ENCODE data around the gene SSTR1. TPM values are rescaled to one million over a fixed set of nuclear protein-coding genes. Genes with fewer than 3 reads are reported as not detected.

The SSTR1 gene
- total and polyA plus RNA-seq, 3 donors from 2014 or later = 0.19 to 0.45 (median 0.31) TPM

DNA sequence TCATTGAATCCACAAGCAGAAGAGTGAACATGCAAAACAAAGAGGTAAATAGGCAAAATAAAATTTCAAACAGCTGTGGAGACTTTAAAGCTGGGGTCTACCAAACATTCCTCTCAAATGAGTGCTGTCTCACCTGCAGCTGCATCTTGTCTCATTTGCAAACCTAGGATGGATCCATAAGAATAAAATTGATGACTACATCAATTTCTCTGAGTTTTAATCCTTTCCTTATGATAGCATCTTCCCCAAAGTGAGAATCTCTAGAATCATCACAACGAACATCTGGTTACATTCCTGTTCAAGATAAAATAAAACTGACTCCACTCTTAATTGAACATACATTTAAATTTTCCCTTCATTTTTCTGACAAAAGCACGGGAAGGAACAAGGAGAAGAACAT lies 18.2 kb downstream of the SSTR1 start:
- TF ChIP-seq POLR2A (IDR thresholded peaks at IDR 0.05) = no peak
- TF ChIP-seq, protein P1, sequence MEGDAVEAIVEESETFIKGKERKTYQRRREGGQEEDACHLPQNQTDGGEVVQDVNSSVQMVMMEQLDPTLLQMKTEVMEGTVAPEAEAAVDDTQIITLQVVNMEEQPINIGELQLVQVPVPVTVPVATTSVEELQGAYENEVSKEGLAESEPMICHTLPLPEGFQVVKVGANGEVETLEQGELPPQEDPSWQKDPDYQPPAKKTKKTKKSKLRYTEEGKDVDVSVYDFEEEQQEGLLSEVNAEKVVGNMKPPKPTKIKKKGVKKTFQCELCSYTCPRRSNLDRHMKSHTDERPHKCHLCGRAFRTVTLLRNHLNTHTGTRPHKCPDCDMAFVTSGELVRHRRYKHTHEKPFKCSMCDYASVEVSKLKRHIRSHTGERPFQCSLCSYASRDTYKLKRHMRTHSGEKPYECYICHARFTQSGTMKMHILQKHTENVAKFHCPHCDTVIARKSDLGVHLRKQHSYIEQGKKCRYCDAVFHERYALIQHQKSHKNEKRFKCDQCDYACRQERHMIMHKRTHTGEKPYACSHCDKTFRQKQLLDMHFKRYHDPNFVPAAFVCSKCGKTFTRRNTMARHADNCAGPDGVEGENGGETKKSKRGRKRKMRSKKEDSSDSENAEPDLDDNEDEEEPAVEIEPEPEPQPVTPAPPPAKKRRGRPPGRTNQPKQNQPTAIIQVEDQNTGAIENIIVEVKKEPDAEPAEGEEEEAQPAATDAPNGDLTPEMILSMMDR (IDR thresholded peaks at IDR 0.05) = no peak
- Histone ChIP-seq H3K36me3 (ENCODE audit: low read depth, missing control alignments) (no peaks in the 10 kb centered on the region), H3K27me3 (no peaks in the 10 kb centered on the region), H3K4me1 (no peaks in the 10 kb centered on the region), H3K9me3 (no peaks in the 10 kb centered on the region), H3K27ac (no peak overlapping the region), H3K4me3 (no peak overlapping the region)
- intact Hi-C loops (cut with DNase I; ENCODE audit: low total_unique reads) = no loop called here
- WGBS, 2 donors = 73 to 83% methylated on average over 2 of the region's 2 CpGs
- no peak for DNase-seq

DNA sequence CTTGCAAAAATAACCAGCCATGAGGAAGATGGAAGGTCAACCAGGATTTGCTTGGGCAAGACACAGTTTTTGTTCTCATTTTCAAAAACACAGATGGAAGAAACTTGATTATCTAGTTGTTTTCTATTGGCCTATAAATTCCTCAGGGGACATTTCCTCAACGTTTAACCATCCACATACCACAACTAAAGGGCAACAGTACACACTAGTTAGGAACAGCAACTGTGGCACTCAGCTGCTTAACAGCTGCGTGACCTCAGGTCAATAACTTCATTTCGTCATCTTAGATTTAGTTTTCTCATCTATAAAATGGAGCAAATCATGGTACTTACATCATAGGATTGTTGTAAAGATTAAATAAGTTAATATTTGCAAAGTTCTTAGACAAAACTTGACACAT lies 18.7 kb downstream of the SSTR1 start:
- TF ChIP-seq, protein P1 (IDR thresholded peaks at IDR 0.05) = no peak
- TF ChIP-seq POLR2A (IDR thresholded peaks at IDR 0.05) = no peak
- no peaks in the 10 kb centered on the region for H3K36me3 ChIP-seq (ENCODE audit: low read depth, missing control alignments)
- H3K9me3 ChIP-seq = no peaks in the 10 kb centered on the region
- H3K4me1 ChIP-seq = no peaks in the 10 kb centered on the region
- H3K27me3 ChIP-seq = no peaks in the 10 kb centered on the region
- H3K4me3 ChIP-seq = no peak overlapping the region
- intact Hi-C loops (cut with DNase I; ENCODE audit: low total_unique reads) = no loop called here
- no peak overlapping the region for H3K27ac ChIP-seq
- 75 to 76% methylated on average over 3 of the region's 3 CpGs for WGBS, 2 donors
- DNase-seq = no peak

DNA sequence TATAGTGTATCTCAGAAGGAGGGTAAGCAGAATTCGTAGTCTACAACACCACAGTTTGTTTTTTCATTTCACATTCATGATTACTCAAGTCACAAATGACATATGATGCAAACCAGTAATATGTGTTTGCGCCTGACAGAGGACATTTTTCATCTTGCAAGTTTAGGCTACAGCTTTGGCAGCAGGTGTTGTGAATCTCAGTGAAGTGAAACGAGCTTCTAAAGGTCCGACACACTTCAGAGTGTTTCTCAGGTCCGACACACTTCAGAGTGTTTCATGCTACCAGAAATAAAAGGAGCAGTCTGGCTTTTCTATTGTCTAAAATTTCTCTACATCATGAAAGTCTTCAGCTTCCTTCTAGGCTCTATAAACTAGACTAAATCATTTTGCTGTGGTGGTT lies 25.5 kb downstream of the SSTR1 start:
- Histone ChIP-seq H3K36me3 (ENCODE audit: low read depth, missing control alignments) (no peaks in the 10 kb centered on the region), H3K27me3 (no peaks in the 10 kb centered on the region), H3K4me3 (no peak overlapping the region), H3K27ac (no peak overlapping the region), H3K4me1 (no peaks in the 10 kb centered on the region), H3K9me3 (no peaks in the 10 kb centered on the region)
- intact Hi-C loops (cut with DNase I; ENCODE audit: low total_unique reads) = no loop called here
- DNase-seq = no peak
- 76 to 87% methylated on average over 5 of the region's 5 CpGs for WGBS, 2 donors
- TF ChIP-seq POLR2A (IDR thresholded peaks at IDR 0.05) = no peak
- TF ChIP-seq, protein P1 (IDR thresholded peaks at IDR 0.05) = no peak

DNA sequence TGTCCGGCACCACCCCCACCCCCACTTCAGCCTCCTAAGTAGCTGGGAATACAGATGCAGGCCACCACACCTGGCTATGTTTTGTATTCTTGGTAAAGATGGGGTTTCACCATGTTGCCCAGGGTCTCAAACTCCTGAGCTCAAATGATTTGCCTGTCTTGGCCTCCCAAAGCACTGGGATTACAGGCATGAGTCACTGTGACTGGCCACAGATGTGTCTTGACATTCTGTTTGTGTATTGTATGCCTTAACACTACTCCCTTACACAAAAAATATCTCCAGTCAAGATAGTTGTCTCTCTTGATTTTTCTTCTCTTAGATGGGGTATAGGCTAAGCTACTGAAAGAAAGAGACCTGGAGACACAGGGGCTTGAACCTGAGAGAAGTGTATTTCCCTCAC lies 30.6 kb downstream of the SSTR1 start:
- 89 to 100% methylated on average over 1 of the region's 1 CpG for WGBS, 2 donors
- H3K27me3 ChIP-seq = no peaks in the 10 kb centered on the region
- H3K4me3 ChIP-seq = no peak overlapping the region
- no peaks in the 10 kb centered on the region for H3K36me3 ChIP-seq (ENCODE audit: low read depth, missing control alignments)
- no peaks in the 10 kb centered on the region for H3K4me1 ChIP-seq
- H3K27ac ChIP-seq = no peak overlapping the region
- no peaks in the 10 kb centered on the region for H3K9me3 ChIP-seq
- intact Hi-C loops (cut with DNase I; ENCODE audit: low total_unique reads) = no loop called here
- no peak for TF ChIP-seq POLR2A (IDR thresholded peaks at IDR 0.05)
- TF ChIP-seq, protein P1 (IDR thresholded peaks at IDR 0.05) = no peak
- no peak for DNase-seq

GRCh38 chr14:38238878-38239277 lies 31.2 kb downstream of the SSTR1 start:
- no peak for DNase-seq
- intact Hi-C loops (cut with DNase I; ENCODE audit: low total_unique reads) = no loop called here
- no peaks in the 10 kb centered on the region for H3K4me1 ChIP-seq

More at GRCh38 chr14:38238878-38239277, 31.2 kb downstream of the SSTR1 start:
- Histone ChIP-seq H3K9me3 (no peaks in the 10 kb centered on the region), H3K27ac (no peak overlapping the region), H3K27me3 (no peaks in the 10 kb centered on the region), H3K4me3 (no peak overlapping the region), H3K36me3 (ENCODE audit: low read depth, missing control alignments) (no peaks in the 10 kb centered on the region)
- TF ChIP-seq POLR2A (IDR thresholded peaks at IDR 0.05) = no peak
- TF ChIP-seq, protein P1 (IDR thresholded peaks at IDR 0.05) = no peak
